ENCODE measurements around the gene ZGRF1.

DNA sequence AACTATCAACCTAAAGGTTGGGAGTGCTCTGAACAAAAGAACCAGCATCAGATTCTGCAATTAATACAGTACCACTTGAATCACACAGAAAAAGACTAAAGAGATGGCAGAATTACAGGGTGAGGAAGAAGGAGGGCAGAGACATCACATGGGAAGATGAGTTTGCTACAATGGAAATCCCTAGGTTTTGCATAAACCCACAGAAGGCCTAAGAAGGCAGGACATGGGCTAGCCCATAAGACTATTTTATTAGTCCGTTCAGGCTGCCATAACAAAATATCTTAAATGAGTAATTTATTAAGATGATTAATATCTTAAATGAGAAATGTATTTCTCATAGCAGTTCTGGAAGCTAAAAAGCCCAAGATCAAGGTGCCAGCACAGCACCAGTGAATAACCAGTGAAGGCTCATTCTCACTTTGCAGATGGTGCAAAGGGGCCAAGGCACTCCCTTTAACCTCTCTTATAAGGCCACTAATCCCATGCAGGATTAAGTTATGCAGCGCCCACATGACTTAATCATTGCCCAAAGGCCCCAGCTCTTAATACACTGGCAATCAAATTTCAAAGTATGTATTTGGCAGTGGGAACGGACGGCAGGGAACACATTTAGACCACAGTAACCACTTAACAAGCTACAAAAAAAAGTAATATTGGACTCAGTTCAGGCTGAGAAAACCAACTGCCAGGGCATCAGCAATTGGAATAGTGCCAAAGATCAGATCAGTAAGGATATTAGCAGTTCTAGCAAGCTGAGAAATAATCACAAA, 73.1 kb downstream of the ZGRF1 start:
- TF ChIP-seq, protein P1, sequence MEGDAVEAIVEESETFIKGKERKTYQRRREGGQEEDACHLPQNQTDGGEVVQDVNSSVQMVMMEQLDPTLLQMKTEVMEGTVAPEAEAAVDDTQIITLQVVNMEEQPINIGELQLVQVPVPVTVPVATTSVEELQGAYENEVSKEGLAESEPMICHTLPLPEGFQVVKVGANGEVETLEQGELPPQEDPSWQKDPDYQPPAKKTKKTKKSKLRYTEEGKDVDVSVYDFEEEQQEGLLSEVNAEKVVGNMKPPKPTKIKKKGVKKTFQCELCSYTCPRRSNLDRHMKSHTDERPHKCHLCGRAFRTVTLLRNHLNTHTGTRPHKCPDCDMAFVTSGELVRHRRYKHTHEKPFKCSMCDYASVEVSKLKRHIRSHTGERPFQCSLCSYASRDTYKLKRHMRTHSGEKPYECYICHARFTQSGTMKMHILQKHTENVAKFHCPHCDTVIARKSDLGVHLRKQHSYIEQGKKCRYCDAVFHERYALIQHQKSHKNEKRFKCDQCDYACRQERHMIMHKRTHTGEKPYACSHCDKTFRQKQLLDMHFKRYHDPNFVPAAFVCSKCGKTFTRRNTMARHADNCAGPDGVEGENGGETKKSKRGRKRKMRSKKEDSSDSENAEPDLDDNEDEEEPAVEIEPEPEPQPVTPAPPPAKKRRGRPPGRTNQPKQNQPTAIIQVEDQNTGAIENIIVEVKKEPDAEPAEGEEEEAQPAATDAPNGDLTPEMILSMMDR (IDR thresholded peaks at IDR 0.05) = no peak
- TF ChIP-seq POLR2A (IDR thresholded peaks at IDR 0.05) = no peak
